ENCODE results near the gene OCA2.
"Not testable (repeated sequence)": the region's sequence is repeated elsewhere in the genome, so short reads cannot be mapped to it uniquely, and the experiment has no call there.

OCA2 gene

DNA sequence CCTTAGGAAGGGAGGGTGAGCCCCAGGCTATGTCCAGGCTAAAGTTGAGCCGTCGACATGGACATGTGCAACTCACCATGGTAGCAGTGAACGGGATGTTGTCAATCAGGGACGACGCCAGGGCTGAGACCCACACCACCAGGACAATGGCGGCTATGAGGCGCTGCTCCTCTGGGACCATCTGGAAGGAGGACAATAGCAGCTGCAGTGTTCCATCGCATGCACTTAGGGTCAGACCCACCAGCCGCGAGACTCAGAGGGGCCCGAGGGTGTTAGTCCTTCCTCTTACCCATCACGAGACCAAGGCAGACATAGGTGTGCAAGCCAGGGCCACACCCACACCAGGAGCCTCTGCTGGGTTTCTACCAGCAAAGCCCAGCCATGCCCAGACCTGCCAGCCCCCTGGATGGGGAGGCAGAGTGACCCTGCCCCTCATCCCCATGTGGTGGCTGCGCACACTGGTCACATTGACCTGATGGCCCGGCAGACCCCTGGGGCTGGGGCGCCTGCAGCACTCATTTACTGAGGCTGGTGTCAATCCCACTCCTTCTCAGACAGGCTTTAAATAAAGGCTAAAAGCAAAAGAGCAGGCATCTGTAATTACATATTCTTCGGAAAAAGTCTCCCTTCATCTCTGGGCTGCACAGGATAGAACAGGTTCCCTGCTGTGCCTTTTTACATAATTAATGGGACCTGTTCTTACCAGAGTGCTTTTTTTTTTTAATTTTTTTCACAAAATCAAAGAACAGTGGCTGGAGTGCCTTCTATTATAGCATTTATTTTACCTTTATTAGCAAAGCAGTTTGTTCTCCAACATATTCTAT, 227.8 kb downstream of the OCA2 start:
- DNase-seq (ENCODE audit: low read depth in 2 of 2), result no peak

DNA sequence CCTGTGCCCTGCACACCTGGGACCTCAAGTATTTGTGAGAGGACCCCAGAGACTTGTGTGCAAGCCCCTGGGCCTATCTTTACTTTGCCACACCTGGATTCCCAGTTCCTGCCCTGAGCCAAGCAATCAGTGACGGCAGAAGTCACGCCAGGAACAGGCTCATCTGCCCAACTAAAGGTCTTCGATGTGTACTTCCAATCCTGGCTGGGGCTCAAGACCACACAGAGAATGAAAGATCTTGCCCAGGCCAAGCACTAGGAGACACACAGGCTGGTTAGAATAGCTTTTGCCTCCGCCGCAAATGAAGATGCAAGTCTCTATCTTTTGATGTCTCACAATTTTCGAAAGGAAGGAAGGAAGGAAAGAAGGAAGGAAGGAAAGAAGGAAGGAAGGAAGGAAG, 228.8 kb downstream of the OCA2 start:
- no peak for DNase-seq (ENCODE audit: low read depth in 2 of 2)

DNA sequence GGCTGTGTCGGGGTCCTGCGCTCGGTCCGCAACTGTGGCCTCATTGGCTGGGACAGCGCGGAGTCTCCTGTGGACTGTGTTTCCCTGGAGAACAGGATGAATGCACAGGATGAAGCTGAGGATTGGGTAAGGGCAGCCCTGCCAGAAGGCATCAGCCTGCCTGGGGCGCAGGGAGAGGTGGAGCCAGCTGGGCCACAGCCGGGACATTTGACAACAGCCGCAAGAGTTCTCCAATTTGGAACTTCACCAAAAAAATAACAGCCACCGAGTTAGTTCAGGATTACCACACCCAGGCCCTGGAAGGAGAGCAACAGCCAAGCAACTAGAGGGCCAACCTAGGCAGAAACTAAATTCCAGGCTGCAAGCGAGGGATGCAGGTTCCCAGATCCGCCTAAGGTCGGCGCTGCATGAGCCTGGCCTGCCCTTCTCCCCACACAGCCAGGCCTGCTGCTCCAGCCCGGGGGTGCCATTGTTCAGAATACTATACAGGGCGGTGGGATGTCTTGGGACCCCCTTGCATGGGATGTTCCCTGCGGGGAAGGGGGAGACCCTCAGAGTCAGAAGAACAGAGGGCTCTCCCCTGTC, 229.3 kb downstream of the OCA2 start:
- no peak for DNase-seq (ENCODE audit: low read depth in 2 of 2)

DNA sequence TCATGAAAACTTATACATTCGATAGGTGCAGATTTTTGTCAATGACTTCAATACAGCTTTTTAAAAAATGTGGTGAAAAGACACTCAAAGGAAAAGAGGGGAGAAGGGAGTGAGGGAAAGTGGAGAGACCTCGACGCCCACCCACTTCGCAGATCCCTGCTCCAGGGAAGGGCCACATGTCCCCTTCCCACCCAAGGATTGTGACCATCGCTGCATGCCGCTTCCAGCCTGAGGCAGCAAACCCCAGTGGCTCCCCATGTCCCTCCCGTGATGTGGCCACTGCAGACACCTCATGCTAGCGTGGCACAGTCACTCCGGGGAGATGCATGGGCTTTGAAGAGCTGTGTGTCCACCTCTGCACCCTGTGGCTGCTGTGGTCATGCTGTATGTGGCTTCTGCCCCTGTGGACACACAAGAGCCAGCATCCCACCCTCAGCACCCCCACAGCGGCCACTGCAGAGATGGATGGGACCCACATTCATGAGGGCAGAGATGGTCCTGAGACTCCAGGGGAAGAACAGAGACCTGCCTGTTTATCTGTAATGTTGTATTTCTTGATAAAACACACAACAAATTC, 230.2 kb downstream of the OCA2 start:
- no peak for DNase-seq (ENCODE audit: low read depth in 2 of 2)

DNA sequence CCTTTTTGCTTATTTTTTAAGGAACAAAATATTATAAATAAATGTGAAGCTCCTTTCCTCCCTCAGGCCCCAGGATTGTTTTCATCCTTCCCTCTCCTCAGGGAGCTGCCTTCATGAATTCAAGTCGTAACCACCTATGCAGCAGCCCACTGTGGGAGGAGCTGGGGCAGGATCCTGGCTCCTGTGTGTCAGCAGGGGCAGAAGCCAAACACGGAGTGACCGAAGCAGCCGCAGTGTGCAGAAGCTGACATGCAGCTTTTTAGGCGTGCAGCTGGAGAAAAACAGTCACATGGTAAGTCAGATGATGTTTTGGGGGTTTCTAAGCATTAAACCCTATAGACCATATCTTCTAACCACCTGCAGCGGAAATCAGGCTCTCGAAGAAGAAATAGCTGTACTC, 231.3 kb downstream of the OCA2 start:
- DNase-seq (ENCODE audit: low read depth in 2 of 2), result no peak

DNA sequence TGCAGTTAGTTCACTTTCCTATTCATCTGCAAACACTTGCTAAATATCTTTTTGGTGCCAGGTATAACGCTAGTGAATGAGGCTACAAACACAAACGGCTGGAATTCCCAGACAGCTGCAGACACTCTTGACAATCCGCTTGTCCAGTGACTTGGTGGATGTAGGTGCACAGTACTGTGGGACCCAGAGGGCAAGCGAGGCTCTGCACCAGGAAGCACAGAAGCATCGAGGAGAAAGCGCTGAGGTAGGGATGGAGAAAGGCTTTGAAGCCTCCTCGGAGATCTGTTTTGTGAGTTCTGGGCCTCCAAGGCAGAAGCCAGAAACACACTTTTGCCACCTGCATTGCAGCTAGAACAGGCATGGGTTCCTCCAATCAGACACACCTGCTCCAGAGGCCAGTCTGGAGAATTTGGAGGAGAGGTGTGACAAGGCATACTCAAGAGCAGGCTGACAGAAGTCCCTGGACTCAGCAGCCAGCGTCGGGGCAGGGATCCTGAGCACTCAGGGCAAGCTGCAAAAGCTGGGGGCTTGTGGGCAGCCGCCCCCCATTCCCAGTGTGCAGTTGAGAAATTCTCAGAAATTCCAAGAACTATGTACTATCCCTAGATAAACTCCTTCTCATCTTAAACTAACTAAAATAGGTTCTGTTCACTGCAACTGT, 232.5 kb downstream of the OCA2 start:
- no peak for DNase-seq (ENCODE audit: low read depth in 2 of 2)

DNA sequence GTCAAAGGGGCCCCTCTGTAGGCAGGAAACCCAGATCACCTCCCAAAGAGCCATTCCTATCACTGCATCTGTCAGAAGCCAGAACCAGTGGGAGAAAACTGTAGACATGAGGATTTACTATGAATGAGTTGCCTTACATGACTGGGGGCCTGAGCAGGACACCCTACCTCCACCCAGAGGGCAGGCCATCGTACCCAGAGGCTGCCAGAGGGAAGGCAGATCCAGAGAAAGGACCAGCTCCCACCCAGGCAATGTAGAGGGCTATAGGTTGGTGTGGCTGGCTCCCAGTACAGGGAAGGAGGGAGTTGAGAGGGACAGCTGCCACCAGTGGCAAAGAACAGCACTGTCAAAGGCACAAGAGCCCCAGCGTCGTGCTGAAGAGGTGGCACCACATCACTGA, 233.2 kb downstream of the OCA2 start:
- DNase-seq (ENCODE audit: low read depth in 2 of 2), result no peak

DNA sequence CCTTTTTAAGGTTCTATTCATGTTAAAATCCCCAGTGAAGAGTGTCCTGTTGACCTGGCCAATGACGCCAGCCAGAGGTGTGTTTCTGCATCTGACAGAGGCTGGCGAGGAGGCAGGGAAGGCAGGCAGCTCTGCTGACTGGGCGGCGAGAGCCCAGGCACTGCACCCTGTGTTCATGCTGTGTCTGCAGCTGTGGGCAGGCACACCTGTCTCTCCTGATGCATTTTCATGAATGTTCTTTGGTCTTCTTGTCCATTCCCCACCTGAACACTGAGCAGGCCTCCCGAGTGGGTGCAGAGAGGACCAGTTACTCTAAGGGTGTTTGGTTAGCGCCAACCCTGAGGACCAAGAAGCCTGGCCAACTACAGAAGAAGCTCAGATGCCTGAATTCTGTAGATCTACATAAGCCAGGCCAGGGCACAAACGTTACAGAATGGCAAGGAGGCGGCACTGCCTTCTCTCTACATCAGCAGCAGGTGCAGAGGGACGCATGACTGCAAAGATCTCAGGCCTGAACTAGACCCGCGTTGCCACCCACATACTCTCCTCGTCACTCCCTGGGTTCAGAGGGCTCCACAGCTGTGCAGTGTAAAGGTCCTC, 233.7 kb downstream of the OCA2 start:
- no peak for DNase-seq (ENCODE audit: low read depth in 2 of 2)

DNA sequence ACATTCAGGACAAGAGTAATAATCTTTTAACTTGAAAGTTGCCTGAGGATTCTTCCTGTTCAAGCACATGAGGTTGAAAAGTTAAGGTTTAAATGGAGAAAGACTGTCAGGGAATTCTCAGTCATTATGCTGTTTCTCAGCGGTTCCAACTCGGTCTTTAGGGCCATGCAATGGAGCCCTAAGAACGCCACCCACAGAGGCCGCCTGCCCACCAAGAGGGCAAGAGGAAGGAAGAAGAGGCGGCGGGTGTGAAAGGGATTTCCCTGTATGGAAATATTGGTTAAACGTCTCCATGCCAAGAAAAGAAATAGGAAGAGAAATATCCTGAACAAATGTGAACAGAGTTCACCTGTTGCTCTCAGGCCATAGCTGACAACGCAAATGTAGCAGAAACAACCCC, 234.4 kb downstream of the OCA2 start:
- DNase-seq (ENCODE audit: low read depth in 2 of 2), result no peak

DNA sequence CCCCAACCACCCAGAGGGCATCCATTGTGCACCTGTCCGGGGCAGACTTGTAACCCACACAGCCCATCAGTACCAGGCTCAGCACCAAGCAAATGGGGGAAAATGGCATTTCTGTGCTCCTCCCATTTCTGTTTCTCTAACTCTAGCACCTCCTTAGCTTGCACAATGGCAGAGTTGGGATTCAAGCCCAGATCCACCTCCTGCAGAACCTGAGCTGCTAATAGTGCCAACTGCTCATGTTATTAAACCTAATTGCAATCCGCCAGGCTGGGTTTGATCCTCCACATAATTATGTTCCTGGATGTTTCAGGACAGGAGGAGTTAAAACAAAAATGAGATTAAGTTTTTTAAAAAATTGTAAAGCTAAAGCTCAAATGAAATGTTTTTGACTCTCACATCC, 235.0 kb downstream of the OCA2 start:
- DNase-seq (ENCODE audit: low read depth in 2 of 2), result no peak

DNA sequence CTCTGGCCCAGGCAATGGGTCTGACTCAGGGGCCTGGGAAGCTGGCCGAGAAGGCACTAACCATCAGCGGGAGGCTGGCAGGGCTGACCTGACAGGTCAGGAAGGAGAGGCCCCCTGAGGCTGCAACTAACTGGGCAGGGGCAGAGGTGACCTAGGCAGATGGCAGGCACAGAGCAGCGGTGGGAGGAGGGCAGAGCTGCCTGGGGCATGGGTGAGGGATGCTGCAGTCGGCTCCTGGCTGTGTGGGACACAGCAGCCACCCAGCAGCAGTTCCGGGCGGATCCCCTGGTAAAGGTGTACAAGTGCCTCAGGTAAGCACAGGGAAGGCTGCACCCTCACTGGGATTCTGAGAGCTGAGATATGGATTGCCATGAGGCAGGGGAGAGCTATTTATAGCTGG, 236.1 kb downstream of the OCA2 start:
- DNase-seq (ENCODE audit: low read depth in 2 of 2), result no peak

DNA sequence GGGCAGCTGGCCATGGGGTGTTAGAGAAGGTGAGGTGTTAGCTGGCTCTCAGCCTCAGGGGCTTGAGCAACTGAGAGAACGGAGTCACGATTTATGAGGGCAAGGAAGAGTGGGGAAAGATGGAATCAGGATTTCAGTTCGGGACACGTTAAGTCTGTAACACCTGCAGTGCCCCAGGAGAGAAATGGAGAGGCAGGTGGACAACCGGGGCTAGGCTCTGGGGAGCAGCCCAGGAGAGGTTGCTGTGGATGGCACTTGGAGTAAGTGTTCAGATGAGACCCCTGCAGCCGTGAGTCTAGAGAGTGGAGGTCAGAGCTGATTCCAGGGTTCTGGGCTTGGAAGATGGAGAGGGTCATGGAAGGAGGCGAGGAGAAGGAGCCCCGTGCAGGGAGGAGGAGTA, 237.9 kb downstream of the OCA2 start:
- no peak for DNase-seq (ENCODE audit: low read depth in 2 of 2)

DNA sequence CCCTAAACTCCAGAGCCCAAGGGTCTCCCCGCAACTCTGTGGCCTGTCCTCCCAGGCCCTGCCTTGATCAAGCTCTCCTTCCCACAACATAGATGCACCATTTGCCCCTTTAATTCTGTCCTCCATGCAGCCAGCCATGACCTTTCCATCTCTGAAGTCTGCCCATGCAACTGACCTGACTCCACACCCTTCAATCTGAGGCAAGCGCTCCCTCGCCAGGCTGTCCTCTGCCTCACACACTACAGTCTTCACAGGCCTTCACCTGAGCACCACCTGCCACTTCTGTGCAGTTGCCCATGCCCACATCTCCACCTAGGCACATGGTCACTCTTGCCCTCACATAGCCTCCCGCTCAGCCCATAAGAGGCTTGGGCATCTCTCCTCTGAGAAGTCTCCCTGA, 244.0 kb downstream of the OCA2 start:
- no peak for DNase-seq (ENCODE audit: low read depth in 2 of 2)

DNA sequence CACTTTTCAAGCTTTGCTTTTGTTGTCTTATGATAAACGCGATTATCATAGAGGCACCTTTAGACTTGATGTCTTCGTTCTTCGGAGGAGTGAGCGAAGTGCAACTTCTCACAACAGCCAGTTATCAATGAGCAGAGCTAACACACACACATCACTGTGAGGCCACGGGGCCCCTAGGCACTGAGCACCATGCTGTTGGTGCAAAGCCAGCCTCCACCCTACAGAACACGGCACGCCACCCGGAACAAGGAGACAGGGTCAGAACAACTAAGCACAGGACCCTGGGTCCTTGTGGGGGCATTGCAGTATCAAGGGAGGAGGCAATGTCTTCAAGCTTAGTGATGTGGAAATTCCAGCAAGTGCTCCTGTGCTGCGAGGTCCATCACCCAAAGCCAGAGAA, 244.5 kb downstream of the OCA2 start:
- DNase-seq (ENCODE audit: low read depth in 2 of 2), result no peak

DNA sequence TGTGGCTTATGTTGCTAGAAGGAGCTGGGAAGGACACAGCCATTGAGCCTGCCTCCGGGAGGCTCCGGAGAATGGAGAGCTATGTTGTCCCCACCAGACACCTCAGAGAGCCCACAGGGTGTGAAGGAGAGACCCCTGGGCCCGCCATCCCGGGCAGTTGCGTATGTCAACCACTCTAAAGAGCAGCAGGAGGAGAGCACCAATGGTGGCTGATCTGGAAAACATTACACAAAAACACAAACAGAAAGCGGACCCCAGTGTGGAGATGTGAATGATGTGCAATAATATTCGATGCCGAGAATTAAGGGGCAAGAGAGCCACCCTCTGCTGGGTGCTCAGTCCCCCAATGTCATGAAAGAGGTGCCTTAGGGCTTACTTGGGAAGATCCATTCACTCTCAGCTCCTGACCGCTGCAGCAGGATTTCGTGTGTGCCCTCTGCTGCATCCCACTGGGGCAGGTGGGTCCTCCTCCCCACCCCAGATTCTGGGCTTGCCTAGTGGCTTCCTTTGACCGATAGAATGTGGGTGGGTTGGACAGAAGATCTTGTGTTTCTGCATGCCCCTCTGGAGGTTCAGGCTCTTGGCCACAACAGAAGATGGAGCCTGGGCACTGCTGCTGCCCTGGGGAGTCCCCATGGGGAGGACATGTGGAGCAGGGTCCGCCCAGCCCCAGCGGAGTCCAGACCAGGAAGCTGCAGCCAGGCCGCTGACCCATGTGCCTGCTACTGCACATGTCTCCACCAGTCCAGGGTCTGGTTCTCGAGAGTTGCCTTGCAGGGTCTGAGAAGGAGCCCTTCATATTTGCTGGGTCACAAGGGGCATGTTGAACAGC, 245.3 kb downstream of the OCA2 start:
- DNase-seq (ENCODE audit: low read depth in 2 of 2), result no peak

DNA sequence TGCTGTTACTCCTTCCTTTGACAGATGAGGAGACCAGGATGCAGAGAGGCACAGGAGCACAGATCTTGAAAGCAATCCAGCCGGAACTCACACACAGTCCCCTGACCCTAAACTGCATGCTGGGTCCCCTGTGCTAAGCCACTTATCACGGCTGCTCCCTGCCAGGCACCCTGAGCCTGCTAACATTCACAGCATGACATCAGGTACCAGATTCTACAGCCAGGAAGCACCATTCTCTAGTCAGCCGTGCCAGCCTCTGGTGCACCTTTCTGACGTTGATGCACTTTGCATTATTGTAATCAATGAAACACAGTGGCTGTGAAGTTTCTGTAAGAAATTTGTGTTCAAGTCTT, 247.3 kb downstream of the OCA2 start:
- no peak for DNase-seq (ENCODE audit: low read depth in 2 of 2)

DNA sequence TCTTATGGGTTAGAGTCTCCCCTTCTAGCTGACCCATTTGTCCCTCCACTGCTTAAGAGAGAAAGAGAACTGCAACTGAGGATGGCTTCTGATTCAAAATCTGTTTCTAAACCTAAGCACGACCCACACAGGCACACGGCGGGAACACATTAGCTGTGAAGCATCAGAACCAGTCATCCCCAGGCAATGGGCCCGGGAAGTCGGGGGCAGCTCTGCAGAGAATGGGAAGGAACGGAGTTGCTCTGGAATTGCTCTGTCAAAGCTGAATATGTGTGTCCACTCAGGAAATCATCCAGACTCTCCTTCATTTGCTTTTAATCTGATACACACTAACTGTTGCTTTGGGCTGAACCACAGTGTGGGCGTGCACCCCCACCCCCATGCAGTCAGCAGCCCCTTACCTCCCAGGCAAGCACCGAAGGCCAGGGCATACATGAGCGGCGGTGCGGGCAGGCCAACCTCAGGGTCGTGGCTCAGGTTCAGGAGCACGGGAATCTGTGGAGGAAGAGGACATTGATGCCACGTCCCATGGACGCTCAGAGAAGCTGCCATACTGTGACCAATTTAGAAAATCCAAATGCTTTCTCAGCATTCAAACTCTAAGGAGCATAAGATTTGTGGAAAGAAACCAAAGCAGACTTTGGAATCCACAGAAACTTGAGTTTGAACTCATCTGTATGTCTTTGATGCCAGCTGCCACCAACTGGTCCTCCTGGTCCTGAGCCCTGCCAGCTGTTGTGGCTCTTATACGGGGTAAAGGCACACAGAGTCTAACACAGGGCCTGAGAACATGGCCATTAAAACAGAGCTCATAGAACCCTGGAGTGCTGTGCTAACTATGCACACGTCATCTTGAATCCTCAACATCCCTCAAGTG, 247.9 kb downstream of the OCA2 start:
- DNase-seq (ENCODE audit: low read depth in 2 of 2), result no peak

DNA sequence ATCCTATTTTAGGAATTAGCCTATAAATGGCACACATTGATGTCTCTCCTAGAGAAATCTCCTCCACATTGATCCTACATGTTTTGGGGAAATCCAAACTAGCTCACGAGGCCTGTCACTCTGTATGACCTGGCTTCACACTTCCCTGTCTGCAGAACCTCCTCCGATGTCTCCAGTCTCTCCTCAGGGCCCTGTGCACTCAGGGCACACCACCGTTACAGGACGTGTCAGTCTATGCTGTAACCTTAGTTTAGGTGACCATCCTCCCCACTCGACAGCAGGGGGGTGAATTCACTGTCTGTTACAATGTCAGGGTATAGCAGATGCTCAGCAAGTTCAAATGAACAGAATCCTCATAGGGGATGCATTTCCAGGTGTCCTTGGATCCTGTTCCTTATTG, 249.1 kb downstream of the OCA2 start:
- no peak for DNase-seq (ENCODE audit: low read depth in 2 of 2)

DNA sequence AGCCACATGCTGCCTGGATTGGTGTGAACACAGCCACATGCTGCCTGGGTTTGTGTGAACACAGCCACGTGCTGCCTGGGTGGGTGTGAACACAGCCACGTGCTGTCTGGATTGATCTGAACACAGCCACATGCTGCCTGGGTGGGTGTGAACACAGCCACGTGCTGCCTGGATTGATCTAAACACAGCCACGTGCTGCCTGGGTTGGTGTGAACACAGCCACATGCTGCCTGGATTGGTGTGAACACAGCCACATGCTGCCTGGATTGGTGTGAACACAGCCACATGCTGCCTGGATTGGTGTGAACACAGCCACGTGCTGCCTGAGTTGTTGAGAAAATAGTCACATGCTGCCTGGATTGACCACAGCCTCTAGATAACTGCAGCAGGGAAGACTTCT, 250.2 kb downstream of the OCA2 start:
- not testable (repeated sequence) for DNase-seq (ENCODE audit: low read depth in 2 of 2)
